ENCODE measurements around the gene COL8A2. TPM values are rescaled to one million over a fixed set of nuclear protein-coding genes. Genes with fewer than 3 reads are reported as not detected.
"Not testable (repeated sequence)": the region's sequence is repeated elsewhere in the genome, so short reads cannot be mapped to it uniquely, and the experiment has no call there.

COL8A2 gene
- total RNA-seq = 10.7 TPM

- DNase-seq = no peak
These were observed at the start of gene COL8A2 for GRCh38 chr1:36125129-36125991. Gene COL8A2 (minus strand): TSS chr1:36125222. CDS start chr1:36100242, 24,980 bp downstream.

GRCh38 chr1:36174713-36175112 is 49.7 kb upstream of the COL8A2 start:
- no peak for DNase-seq

GRCh38 chr1:36172983-36173382 is 48.0 kb upstream of the COL8A2 start:
- DNase-seq = no peak

GRCh38 chr1:36172017-36172747 is 47.2 kb upstream of the COL8A2 start:
- DNase-seq = no peak

- DNase-seq = no peak
These were observed 45.8 kb upstream of the COL8A2 start for GRCh38 chr1:36170643-36171412.

- no peak for DNase-seq
These were observed 43.5 kb upstream of the COL8A2 start for GRCh38 chr1:36168514-36168913.

GRCh38 chr1:36166938-36167905 is 42.2 kb upstream of the COL8A2 start:
- DNase-seq = no peak

- DNase-seq = no peak
These were observed 41.1 kb upstream of the COL8A2 start for GRCh38 chr1:36166136-36166535.

GRCh38 chr1:36165145-36165544 is 40.1 kb upstream of the COL8A2 start:
- DNase-seq = no peak

GRCh38 chr1:36164361-36164760 is 39.3 kb upstream of the COL8A2 start:
- no peak for DNase-seq

GRCh38 chr1:36163426-36163825 is 38.4 kb upstream of the COL8A2 start:
- no peak for DNase-seq

GRCh38 chr1:36162680-36163239 is 37.7 kb upstream of the COL8A2 start:
- no peak for DNase-seq

GRCh38 chr1:36161641-36162531 is 36.9 kb upstream of the COL8A2 start:
- peak; percentile 26 for DNase-seq

GRCh38 chr1:36160949-36161485 is 36.0 kb upstream of the COL8A2 start:
- no peak for DNase-seq

GRCh38 chr1:36160388-36160948 is 35.4 kb upstream of the COL8A2 start:
- DNase-seq = no peak

- DNase-seq = no peak
These were observed 34.8 kb upstream of the COL8A2 start for GRCh38 chr1:36159614-36160387.

GRCh38 chr1:36158827-36159252 is 33.8 kb upstream of the COL8A2 start:
- DNase-seq = not testable (repeated sequence)
